Mucosa of descending colon (tissue), 3 donors: ENCODE results near the gene SPACDR. TPM values are rescaled to one million over a fixed set of nuclear protein-coding genes. Genes with fewer than 3 reads are reported as not detected.

ENCODE experiments used
- ATAC-seq: fragments of 200-7000 bp; cut with Tn5 transposase; one replicate; pipeline ENCODE4 v1.9.1; 2020; ENCODE audit warnings: mild to moderate bottlenecking, moderate library complexity
- DNase-seq, 3 donors: peaks; one replicate each; pipeline ENCODE4 v3.0.0-alpha.2; 2020
- H3K36me3 ChIP-seq: fragments of 200-600 bp; one replicate; pipeline ENCODE4 v1.8.0; 2021; ENCODE audit warnings: low read depth, mild to moderate bottlenecking
- H3K4me1 ChIP-seq: fragments of 200-600 bp; one replicate; pipeline ENCODE4 v1.8.0; 2021; ENCODE audit warnings: low read depth, mild to moderate bottlenecking
- H3K4me3 ChIP-seq: fragments of 200-600 bp; one replicate; pipeline ENCODE4 v1.8.0; 2021; ENCODE audit warnings: mild to moderate bottlenecking
- H3K9me3 ChIP-seq: fragments of 200-600 bp; one replicate; pipeline ENCODE4 v1.8.0; 2021; ENCODE audit warnings: mild to moderate bottlenecking
- intact Hi-C, 2 donors: fragments of 100-400 bp; cut with DNase I in 1 of 2; cut with micrococcal nuclease in 1 of 2; formaldehyde crosslinking; loops; one replicate each; pipeline versions ENCODE4 v1.11.0 to v1.11.1; 2022; cut with DNase I, micrococcal nuclease
- total RNA-seq, 3 donors: library from RNA; stranded (reverse); fragmentation: NEBNext Ultra II Directional in 2 of 3; extraction: Animal tissue kit (Norgen Biotek cat#: 25700) in 2 of 3; gene quantifications; one replicate each; pipeline versions ENCODE4 v1.2.1 to v1.2.4, GENCODE V29; 2021 to 2023
- TF ChIP-seq, protein P1 (sequence below): fragments of 200-600 bp; IDR thresholded peaks from one replicate; pipeline ENCODE4 v1.8.0; 2022; ENCODE audit warnings: antibody characterized with exemption, mild to moderate bottlenecking
- donor health status: DM: no; HTN: no; CAD: no; lungs with moderate emphysema.
- donor health status: DM: no; HTN: no; CAD: no.
- donor health status: DM: no; HTN: yes; CAD: no.

SPACDR gene
- total RNA-seq, 3 donors from 2014 or later: 0.43 to 1.0 (median 0.96) TPM

DNA sequence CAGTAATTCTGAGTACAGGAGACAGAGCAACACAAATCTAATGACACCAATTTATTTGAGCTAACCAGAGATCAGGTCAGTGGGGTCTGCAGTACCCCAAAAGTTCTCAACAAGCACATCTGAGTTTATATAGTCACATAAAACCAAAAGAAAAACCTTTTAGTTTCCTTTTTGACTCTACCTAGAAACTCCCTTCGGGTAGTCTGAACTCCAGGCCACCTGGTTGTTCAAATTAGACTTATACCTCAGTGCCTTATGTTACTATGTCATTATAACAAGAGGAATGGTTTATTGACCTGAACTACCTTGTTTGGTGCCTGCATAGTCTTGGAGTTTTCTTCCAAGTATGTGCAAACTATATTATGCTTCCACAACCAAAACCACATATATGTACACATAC, 50.2 kb downstream of the SPACDR start:
- H3K9me3 ChIP-seq: no peaks in the 10 kb centered on the region
- no peaks in the 10 kb centered on the region for H3K36me3 ChIP-seq
- no peak overlapping the region for H3K4me3 ChIP-seq
- intact Hi-C loops: no loop called here
- no peaks in the 10 kb centered on the region for H3K4me1 ChIP-seq
- DNase-seq (no peak), ATAC-seq (no peak)
- TF ChIP-seq, protein P1, sequence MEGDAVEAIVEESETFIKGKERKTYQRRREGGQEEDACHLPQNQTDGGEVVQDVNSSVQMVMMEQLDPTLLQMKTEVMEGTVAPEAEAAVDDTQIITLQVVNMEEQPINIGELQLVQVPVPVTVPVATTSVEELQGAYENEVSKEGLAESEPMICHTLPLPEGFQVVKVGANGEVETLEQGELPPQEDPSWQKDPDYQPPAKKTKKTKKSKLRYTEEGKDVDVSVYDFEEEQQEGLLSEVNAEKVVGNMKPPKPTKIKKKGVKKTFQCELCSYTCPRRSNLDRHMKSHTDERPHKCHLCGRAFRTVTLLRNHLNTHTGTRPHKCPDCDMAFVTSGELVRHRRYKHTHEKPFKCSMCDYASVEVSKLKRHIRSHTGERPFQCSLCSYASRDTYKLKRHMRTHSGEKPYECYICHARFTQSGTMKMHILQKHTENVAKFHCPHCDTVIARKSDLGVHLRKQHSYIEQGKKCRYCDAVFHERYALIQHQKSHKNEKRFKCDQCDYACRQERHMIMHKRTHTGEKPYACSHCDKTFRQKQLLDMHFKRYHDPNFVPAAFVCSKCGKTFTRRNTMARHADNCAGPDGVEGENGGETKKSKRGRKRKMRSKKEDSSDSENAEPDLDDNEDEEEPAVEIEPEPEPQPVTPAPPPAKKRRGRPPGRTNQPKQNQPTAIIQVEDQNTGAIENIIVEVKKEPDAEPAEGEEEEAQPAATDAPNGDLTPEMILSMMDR: no peak

DNA sequence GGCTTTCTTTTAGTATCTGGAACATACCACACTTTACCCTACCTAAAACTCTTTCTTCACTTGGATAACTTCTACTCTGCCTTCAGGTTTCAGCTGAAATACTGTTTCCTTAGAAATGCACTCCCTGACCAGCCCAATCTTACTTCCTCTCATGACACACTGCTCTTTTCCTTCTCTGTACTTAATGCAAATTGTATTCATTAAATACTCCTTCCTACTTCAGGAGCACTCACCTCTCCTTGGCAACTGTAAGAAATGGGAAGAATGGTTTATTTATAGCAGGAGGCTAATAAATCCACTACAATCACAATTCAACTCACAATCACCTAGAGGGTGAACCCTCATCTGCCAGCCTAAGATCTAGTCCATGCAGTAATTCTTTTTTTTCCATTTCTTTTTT, 50.7 kb downstream of the SPACDR start:
- DNase-seq (no peak), ATAC-seq (no peak)
- intact Hi-C loops: no loop called here
- TF ChIP-seq, protein P1: no peak
- no peaks in the 10 kb centered on the region for H3K4me1 ChIP-seq
- no peaks in the 10 kb centered on the region for H3K9me3 ChIP-seq
- H3K36me3 ChIP-seq: no peaks in the 10 kb centered on the region
- H3K4me3 ChIP-seq: no peak overlapping the region

DNA sequence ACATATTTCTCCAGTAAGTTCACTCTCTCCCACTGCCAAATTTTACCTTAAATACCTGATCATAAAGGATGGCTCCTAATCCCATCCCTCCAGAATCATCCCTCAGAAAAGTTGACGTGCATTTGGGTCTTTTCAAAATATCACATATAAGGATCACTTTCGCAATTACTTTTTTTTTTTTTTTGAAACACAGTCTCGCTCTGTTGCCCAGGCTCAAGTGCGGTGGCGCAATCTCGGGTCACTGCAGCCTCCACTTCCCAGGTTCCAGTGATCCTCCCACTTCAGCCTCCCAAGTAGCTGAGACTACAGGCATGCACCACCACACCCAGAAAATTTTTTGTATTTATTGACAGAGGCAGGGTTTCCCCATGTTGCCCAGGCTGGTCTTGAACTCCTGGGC, 53.0 kb downstream of the SPACDR start:
- Histone ChIP-seq H3K9me3 (no peaks in the 10 kb centered on the region), H3K4me1 (no peaks in the 10 kb centered on the region), H3K4me3 (no peak overlapping the region), H3K36me3 (no peaks in the 10 kb centered on the region)
- TF ChIP-seq, protein P1: no peak
- intact Hi-C loops: no loop called here
- no peak for ATAC-seq
- no peak for DNase-seq

DNA sequence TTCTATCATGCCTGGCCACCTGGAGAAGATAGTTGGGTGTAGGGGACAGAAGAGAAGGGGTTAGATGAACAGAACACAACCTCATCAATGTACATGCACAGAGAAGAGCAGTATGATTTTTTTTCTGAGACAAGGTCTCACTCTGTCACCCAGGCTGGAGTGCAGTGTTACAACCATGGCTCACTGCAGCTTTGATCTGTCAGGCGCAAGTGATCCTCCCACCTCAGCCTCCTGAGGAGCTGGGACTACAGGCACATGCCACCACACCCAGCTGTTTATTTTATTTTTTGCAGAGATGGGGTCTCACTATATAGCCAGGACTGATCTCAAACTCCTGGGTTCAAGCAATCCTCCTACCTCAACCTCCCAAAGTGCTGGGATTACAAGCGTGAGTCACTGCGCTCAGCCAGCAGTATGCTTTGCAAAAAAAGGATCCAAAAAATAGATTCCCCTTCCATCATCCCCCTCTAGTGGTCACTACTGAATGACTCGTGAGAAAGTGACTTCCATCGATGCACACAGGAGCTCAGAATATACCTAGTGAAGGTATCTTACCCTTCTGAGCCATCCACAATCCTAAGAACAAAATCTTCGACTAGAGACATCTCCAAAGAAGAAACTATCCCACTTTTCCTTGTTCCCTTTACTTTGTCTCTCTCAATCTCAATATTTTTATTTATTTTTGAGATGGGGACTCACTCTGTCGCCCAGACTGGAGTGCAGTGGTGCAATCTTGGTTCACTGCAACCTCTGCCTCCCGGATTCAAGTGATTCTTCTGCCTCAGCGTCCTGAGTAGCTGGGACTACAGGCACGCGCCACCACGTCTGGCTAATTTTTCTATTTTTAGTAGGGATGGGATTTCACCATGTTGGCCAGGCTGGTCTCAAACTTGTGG, 56.5 kb downstream of the SPACDR start:
- DNase-seq: peak in 1 of 3 donors; percentile 54

DNA sequence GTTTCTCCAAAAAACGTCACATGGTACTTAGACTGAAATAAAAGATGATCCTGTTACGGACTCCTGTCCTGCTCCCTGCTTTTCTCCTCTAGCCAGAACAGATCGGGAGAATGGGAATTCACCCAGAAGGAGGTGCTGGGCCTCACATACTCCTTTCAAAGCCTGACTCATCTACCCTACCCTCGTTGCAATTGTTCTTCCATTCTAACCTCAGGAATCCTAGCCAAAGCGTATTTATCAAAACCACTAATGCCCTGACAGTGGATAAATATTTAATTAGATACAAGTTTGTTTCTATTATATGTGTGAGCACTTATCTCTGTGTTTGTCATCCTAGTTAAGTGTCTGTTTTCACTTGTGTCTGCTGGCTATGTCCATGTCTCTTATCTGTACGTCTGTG, 57.3 kb downstream of the SPACDR start:
- intact Hi-C loops: no loop called here
- H3K4me1 ChIP-seq: no peaks in the 10 kb centered on the region
- ATAC-seq (no peak), DNase-seq (no peak)
- H3K9me3 ChIP-seq: no peaks in the 10 kb centered on the region
- TF ChIP-seq, protein P1: no peak
- H3K36me3 ChIP-seq: no peaks in the 10 kb centered on the region
- no peak overlapping the region for H3K4me3 ChIP-seq

More for the DNA sequence above, 56.5 kb downstream of the SPACDR start:
- Histone ChIP-seq H3K4me3 (no peak overlapping the region), H3K9me3 (no peaks in the 10 kb centered on the region), H3K4me1 (no peaks in the 10 kb centered on the region), H3K36me3 (no peaks in the 10 kb centered on the region)
- ATAC-seq: peak; percentile 87
- intact Hi-C loops: no loop called here
- TF ChIP-seq, protein P1: no peak

Other genes starting within 250 kb of the SPACDR start
- 1 to 10 TPM in 1 of 3 donors, under 1 TPM in 1, not detected in 1; 0.76 to 1.4 TPM for gene PVRIG, start 244.3 kb downstream of the SPACDR start, total RNA-seq
- gene SPDYE3, start 156.6 kb downstream of the SPACDR start, total RNA-seq: not detected
- gene PILRB, start 106.1 kb downstream of the SPACDR start, total RNA-seq: 10 to 100 TPM; 36.4 to 95.3 (median 54.3) TPM
- 10 to 100 TPM in 1 of 3 donors, 1 to 10 TPM in 2; 4.2 to 15.9 (median 7.8) TPM for gene PILRA, start 90.8 kb downstream of the SPACDR start, total RNA-seq
- 1 to 10 TPM; 1.8 to 6.1 (median 2.3) TPM for gene ZCWPW1, start 35.6 kb downstream of the SPACDR start, total RNA-seq
- 10 to 100 TPM; 29.3 to 46.8 (median 35.2) TPM for gene MEPCE, start 34.4 kb downstream of the SPACDR start, total RNA-seq
- 10 to 100 TPM; 28.2 to 40.0 (median 28.9) TPM for gene PPP1R35, start 27.8 kb downstream of the SPACDR start, total RNA-seq
- 10 to 100 TPM; 45.1 to 65.2 (median 64.8) TPM for gene TSC22D4, start 15.0 kb upstream of the SPACDR start, total RNA-seq
- gene NYAP1, start 19.7 kb upstream of the SPACDR start, total RNA-seq: 1 to 10 TPM in 1 of 3 donors, under 1 TPM in 2; 0.23 to 2.8 (median 0.46) TPM
- 100 to 1,000 TPM in 1 of 3 donors, 10 to 100 TPM in 2; 56.5 to 113 (median 58.1) TPM for gene AGFG2, start 74.9 kb upstream of the SPACDR start, total RNA-seq
- gene SAP25, start 109.6 kb upstream of the SPACDR start, total RNA-seq: 1 to 10 TPM; 2.8 to 4.3 (median 3.5) TPM
- gene LRCH4, start 121.9 kb upstream of the SPACDR start, total RNA-seq: 10 to 100 TPM; 57.2 to 71.0 (median 63.9) TPM
- gene FBXO24, start 122.1 kb upstream of the SPACDR start, total RNA-seq: 1 to 10 TPM in 1 of 3 donors, under 1 TPM in 2; 0.48 to 1.1 (median 0.66) TPM
- 10 to 100 TPM in 2 of 3 donors, 1 to 10 TPM in 1; 6.1 to 47.9 (median 18.9) TPM for gene PCOLCE, start 138.1 kb upstream of the SPACDR start, total RNA-seq
- 10 to 100 TPM; 11.9 to 17.2 (median 14.4) TPM for gene MOSPD3, start 148.3 kb upstream of the SPACDR start, total RNA-seq
- 1 to 10 TPM in 2 of 3 donors, under 1 TPM in 1; 0.57 to 1.2 (median 1.1) TPM for gene TFR2, start 177.3 kb upstream of the SPACDR start, total RNA-seq
- gene ACTL6B, start 192.2 kb upstream of the SPACDR start, total RNA-seq: 1 to 10 TPM in 1 of 3 donors, not detected in 2; 1.2 TPM
- gene GNB2, start 209.5 kb upstream of the SPACDR start, total RNA-seq: 100 to 1,000 TPM; 197 to 257 (median 232) TPM
- gene GIGYF1, start 230.0 kb upstream of the SPACDR start, total RNA-seq: 10 to 100 TPM; 34.6 to 49.8 (median 48.1) TPM
- 10 to 100 TPM; 24.8 to 28.9 (median 26.8) TPM for gene POP7, start 241.9 kb upstream of the SPACDR start, total RNA-seq